Measurements from ENCODE around the gene ILDR2.
A peak's percentile ranks its signal among the peaks of the same experiment; 100 is the strongest.

ILDR2 gene, protein sequence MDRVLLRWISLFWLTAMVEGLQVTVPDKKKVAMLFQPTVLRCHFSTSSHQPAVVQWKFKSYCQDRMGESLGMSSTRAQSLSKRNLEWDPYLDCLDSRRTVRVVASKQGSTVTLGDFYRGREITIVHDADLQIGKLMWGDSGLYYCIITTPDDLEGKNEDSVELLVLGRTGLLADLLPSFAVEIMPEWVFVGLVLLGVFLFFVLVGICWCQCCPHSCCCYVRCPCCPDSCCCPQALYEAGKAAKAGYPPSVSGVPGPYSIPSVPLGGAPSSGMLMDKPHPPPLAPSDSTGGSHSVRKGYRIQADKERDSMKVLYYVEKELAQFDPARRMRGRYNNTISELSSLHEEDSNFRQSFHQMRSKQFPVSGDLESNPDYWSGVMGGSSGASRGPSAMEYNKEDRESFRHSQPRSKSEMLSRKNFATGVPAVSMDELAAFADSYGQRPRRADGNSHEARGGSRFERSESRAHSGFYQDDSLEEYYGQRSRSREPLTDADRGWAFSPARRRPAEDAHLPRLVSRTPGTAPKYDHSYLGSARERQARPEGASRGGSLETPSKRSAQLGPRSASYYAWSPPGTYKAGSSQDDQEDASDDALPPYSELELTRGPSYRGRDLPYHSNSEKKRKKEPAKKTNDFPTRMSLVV

DNA sequence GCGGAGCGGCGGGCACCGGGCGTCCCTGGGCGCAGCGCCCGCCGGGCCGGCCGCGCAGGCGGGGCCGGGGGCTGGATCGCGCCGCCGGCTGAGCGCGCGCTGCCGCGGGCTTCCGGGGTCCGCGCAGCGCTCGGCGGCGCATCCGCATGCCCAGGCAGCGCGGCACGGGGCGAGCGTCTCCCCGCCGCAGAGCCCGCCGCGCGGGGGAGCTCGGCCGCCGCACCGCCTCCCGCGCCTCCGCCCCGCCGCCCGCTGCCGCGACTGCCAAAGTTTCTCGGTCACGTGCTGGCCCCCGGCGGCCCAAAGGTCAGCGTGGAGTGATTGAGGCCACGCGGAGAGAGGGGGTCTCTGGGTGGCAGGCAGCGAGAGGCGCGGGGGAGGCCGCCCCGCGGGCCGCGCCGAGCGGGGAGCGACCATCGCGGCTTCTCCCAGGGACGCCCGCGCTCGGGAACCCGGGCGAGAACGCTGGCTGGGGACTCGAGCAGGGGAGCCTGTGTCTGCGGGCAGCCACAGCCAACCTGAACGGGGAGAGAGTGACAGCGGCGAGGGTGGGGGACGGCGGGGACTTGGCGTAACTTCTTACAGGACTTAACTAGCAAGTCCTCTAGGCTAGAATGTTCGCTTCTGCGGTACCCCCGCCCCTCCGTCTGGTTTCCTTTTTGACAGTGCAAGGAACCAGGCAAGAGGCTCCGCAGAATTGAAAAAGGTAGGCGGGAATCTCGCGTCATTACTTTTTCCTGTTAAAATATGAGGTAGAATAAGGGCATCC lies at the start of gene ILDR2:
Gene ILDR2, minus strand, starts transcription at position 180 of the 769 bp plus-strand sequence. CDS start 272 bp downstream, outside the sequence.
- peak in 12 of 14 donors; percentile 16 to 85 (median 62) for DNase-seq

DNA sequence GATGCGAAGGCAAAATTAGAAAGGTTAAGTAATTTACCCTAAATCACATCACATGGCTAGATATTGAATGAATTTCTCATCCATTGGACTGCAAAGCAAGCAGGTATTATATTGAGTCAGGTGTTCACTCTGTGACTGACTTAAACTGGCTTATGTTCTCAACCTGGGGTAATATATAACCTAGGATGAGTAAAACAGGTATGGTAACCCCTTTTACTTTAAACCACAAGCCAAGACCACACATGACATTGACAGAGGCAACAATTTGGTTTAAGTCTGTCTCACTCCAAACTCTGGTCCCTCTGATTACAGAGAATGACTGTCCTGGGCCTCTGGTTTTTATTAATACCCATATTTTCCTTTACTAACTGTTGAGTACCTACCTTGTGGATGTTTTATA lies 47.0 kb upstream of the ILDR2 start:
- no peak for DNase-seq

DNA sequence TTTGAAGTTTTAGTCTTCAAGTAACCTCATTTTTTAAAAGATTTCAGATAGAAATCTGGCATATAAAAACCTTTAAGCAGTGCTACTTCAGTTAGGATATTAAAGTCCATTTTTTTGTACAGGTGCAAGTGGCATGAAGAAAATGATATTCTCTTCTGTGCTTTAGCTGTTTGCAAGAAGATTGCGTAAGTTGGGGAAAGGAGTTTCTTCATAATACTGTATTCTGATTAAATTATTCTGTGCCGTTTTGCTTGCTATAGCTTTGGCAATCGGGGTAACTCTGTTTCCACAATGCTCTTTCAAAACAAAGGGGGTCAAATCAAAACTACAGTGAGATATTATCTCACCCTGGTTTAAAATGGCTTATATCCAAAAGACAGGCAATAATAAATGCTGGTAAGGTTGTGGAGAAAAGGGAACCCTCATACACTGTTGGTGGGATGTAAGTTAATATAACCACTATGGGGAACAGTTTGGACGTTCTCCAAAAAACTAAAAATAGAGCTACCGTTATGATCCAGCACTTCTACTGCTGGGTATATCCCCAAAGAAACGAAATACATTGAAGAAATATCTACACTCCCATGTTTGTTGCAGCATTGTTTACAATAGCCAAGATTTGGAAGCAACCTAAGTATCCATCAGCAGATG lies 40.9 kb upstream of the ILDR2 start:
- DNase-seq = no peak

DNA sequence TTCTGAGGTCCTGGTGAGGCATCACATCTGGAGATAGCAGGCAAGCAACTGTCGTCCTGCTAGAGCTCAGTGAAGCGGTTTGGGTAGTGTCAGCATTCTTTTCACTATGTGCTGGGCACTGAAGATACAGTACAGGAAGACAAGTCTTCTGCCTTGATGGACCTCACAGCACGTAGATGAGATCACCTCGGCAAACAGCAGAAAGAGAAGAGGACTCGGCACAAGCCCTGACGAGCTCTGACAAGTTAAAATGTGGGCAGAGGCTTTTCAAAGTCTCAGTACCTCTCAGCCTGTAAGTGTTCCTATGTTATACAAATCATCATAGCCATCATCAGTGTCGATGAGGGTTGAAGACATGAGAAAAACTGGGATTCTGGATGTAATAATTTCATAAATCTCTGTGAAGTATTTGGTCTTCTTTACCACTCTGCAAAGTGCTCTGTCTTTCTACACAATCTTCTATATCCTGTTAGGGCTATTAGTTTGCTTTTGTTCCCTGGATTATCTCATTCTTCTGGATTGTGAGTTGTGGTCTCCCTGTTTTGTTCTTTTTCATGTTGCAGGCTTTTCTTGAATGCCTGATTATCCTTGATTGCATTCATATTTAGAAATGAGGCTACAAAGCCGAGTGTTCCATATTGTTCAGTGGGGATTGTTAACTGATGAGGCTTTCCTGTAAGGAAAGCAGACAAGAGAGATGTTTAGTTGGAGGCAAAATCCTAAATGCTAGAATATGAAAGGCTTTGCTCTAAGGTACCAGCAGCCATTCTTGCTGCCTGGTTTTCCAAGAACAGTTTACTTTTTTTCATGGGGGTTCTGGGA lies 38.0 kb upstream of the ILDR2 start:
- no peak for DNase-seq

DNA sequence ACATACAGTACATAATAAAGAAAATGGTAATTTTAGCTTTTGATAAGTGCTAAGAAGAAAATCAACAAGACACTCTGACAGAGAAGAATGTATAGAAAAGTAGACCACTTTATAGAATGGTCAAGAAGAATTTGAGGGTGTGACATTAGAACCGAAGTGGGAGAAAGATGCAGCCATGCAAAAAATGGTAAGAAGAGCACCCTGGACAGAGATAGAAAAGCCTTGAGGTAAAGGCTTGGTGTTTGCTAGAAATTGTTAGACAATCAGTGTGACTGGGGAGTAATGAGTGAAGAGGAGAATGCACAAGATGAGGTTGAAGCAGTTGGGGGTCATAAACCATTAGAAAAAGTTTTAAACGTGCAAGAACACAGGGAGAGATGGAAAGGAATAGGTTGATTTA lies 37.2 kb upstream of the ILDR2 start:
- no peak for DNase-seq

DNA sequence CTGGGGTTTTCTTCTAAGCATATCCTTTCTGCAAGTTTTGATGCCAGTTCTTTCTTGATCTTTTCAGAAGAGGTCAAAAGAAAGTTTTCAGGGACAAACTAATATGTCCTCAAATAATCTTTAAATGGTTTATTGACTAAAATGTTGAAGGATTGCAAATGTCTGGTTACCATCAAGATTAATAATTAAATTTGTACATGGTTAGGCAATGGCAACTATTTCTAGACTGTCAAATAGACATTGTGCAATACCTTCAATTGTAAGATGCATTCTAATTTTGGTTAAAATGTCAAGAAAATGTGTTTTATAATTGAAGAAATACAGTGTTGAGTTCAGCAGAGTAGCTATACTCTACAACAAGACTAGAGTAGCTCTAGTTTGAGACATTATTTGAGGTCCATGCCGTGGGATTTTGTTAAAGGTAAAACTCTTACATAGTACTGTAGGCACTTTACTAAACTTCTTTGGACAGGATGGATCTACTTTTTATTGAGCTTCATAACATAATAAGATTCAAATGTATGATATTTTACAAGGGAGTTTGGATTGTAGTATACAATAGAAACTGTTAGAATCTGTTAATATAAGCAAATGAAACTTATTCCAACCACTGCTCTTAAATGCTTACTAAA lies 36.3 kb upstream of the ILDR2 start:
- no peak for DNase-seq

DNA sequence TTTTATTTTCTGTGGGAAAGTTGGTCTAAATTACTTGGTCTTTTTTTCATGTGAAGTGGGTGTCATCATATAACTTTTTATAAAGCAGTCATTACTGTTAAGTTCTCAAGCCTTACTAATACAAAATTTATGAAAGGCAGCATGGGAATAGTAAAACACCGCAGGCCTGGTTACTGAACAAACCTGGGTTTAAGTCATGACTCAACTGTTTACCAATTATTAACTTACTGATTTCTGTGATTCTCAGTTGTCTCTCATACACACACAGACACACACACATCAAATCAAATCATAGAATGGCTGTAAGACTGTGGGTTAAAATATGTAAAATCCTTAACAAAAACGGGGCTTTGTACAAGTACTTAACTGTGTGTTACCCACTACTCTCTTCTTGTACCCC lies 28.4 kb upstream of the ILDR2 start:
- no peak for DNase-seq

DNA sequence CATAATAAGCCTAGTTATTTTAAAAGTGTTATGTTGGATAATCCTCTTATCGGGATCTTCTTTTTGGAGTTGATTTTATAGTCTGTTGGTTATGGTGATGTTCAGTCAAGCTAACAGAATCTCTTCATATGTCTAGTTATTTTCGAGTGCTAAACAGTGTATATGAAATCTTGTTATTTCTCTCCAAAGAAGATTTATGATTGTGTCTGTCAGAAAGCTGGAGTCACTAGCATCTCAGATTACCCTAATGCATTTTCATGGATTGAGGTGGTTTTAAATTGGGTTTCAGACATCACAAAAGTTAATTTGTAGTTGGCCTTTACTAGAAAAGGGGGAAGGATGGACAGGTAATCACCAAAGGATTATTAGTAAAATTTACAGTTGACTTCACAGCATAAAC lies 27.0 kb upstream of the ILDR2 start:
- no peak for DNase-seq

GRCh38 chr1:167000546-167000945 lies 25.2 kb upstream of the ILDR2 start:
- DNase-seq = no peak

GRCh38 chr1:166999500-167000055 lies 24.2 kb upstream of the ILDR2 start:
- no peak for DNase-seq

GRCh38 chr1:166999075-166999474 lies 23.7 kb upstream of the ILDR2 start:
- no peak for DNase-seq

DNA sequence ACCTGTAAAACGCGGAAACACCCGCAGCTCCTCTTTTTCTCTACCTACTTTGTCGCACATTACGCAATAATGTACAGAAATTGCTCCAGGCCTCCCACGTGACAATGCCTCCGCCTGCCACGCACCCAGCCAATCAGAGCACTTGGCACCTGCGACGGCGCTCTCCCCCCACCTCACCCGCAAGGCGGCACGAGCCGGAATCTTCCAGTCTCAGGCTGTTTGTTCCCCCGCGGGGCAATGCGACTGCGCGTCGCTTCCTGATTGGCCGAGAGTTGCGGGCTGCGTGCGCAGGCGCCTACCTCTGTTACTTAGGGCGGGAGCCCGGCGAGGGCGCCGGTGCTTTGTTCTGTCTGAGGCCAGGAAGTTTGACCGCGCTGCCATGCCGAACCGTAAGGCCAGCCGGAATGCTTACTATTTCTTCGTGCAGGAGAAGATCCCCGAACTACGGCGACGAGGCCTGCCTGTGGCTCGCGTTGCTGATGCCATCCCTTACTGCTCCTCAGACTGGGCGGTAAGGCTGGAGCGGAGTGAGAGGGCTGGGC lies 13.7 kb upstream of the ILDR2 start, which contains the start of gene MAEL:
Gene MAEL, plus strand, starts transcription at position 307 of the 542 bp plus-strand sequence. Its CDS starts 73 bp downstream, at position 380.
- no peak for DNase-seq

DNA sequence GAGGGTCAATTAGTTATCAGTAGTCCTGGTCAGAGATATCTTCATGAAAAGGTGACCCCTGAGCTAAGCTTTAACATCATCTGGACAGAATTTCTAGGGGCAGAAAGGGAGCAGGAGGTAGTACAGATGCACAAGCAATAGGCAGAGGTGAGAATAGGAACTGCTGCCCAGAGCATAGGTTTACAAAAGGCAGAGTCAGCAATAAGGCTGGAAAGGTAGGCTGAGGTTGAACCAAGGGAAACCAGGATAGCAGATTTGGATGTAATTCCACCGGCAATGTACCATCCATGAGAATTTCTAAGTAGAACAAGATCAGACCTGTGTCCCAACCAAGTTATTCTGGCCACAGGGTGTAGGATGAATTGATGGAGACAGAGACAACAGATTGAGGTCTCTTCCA lies 6.2 kb upstream of the ILDR2 start:
- DNase-seq = no peak

DNA sequence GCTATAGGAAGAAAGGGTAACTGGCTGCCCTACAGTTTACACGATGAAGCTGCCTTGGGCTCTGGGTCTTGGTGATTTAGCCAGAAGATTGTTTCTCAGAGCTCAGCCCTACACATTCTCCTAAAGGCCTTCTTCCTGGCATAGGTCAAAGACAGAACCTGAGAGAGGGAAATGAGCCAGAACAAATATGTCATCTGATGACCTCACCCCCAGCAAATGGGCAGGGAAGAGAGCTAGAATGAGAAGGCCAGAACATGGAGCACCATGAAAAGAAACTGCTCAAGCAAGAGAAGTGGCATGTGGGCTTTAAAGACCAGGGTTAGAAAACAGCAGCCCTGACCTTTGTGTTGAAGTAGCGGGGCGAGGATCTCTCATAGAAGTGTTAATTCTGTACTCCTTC lies 5.5 kb upstream of the ILDR2 start:
- no peak for DNase-seq

GRCh38 chr1:166980383-166980782 lies 5.0 kb upstream of the ILDR2 start:
- no peak for DNase-seq

DNA sequence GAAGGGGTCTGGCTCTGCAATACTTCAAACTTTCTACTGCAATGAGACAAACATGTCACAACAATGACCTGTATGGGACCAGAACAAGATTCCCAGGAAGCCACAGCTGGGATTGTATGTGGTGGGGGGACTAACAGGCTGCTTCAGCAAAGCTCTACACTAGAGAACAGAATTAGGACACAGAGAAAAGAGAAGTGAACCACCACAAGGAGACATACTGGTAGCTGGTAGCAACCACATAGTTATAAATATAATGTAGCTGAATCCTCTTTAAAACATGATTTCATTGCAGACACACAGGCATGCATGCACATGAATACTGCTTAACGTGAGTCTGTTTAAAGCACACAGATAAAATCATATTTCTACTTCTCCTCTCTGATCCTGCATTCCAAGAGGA lies 3.5 kb upstream of the ILDR2 start:
- no peak for DNase-seq

GRCh38 chr1:166977951-166978350 lies 2.6 kb upstream of the ILDR2 start:
- no peak for DNase-seq

GRCh38 chr1:166974647-166975345 lies 544 bp downstream of the ILDR2 start:
- peak in 5 of 14 donors; percentile 35 to 65 (median 49) for DNase-seq

DNA sequence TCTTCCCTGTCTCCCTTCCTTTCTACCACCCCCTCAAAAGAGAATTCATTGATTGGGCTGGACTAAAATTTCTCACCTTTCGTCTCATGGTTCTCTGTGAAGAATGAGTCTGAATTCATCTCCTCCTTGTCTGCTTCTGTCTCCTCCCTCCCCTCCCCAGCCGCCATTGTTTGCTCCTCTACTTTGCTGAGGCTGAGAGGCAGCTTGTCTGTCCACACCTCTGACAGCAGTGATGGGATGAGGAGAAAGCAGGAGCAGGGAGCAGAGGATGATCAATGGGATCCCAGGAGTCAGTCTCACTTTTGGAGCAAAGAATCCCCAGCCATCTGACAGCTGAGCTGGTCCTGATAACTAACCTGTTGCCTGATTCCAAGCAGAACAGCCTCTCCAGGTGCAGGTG lies 2.5 kb downstream of the ILDR2 start:
- no peak for DNase-seq

DNA sequence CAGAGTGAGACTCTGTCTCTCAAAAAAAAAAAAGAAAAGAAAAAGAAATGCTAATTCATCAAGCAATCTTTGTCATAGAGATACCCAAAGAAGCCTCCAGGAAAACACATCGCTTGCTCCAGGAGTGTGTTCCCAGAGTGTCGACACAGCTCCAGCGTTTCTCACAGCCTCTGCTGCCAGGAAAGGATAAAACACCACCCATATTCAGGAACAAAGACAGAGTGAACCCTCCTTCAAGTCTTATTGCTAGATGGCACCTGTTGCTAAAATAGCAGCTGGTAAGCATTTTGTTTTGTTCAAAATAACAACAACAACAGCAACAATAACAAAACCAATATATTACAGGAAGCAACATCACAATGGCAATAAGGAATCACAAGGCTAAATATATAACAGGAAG lies 3.1 kb downstream of the ILDR2 start:
- DNase-seq = no peak
